Panc1 (cell line): Measurements from ENCODE around the gene CLMP. TPM values are rescaled to one million over a fixed set of nuclear protein-coding genes. Genes with fewer than 3 reads are reported as not detected.

Experiments
- ATAC-seq: fragments of 200-7000 bp; cut with Tn5 transposase; 2 replicates; pipeline ENCODE4 v1.9.1; 2020; ENCODE audit warnings: mild to moderate bottlenecking, moderate library complexity
- BruUV-seq: library from RNA; stranded (reverse); fragments of 400-500 nt; replicated peaks from 2 replicates; lab custom pipeline; 2021; lab: Mats Ljungman, UMichigan
- CTCF ChIA-PET: fragments of 300-600 bp; sonication (Branson Sonifier 250); formaldehyde crosslinking; loops from one replicate; lab custom pipeline; 2022; ENCODE audit warnings: antibody characterized with exemption; lab: Charles Lee
- POLR2A ChIA-PET: fragments of 300-600 bp; sonication (Branson Sonifier 250); formaldehyde crosslinking; loops from one replicate; lab custom pipeline; 2022; ENCODE audit warnings: antibody characterized with exemption; lab: Charles Lee
- DNase-seq: peaks from one replicate; pipeline ENCODE4 v3.0.0-alpha.2; 2010; ENCODE audit warnings: low read depth, low spot score
- H3K27ac ChIP-seq: 2 replicates; pipeline ENCODE4 v1.5.1; 2011; ENCODE audit warnings: mild to moderate bottlenecking, low read length, inconsistent platforms
- H3K27me3 ChIP-seq: fragments of 200-500 bp; sonication (Bioruptor generic); 2 replicates; pipeline ENCODE4 v1.6.0; 2014; ENCODE audit warnings: low read length, inconsistent platforms; ENCODE audit not compliant: control insufficient read depth, insufficient read depth
- H3K36me3 ChIP-seq: fragments of 200-500 bp; sonication (Bioruptor generic); 2 replicates; pipeline ENCODE4 v1.5.1; 2014; ENCODE audit warnings: inconsistent platforms, mild to moderate bottlenecking, low read length, moderate library complexity; ENCODE audit not compliant: control insufficient read depth, insufficient read depth
- H3K4me1 ChIP-seq: 2 replicates; pipeline ENCODE4 v1.5.1; 2011; ENCODE audit warnings: inconsistent platforms, mild to moderate bottlenecking, low read length, moderate library complexity; ENCODE audit not compliant: control insufficient read depth, insufficient read depth
- H3K4me3 ChIP-seq, 2 experiments: 2 replicates each; pipeline ENCODE4 v1.5.1; 2011 to 2012; ENCODE audit warnings: low read depth in 2 of 2, low read length in 2 of 2, mild to moderate bottlenecking in 2 of 2, inconsistent platforms in 1 of 2, moderate library complexity in 1 of 2
- H3K9me3 ChIP-seq: fragments of 200-500 bp; sonication (Bioruptor generic); 2 replicates; pipeline ENCODE4 v1.5.1; 2014; ENCODE audit warnings: low read depth, mild to moderate bottlenecking, inconsistent platforms, low read length, moderate library complexity; ENCODE audit not compliant: control insufficient read depth, insufficient read depth
- POLR2AphosphoS5 ChIP-seq: IDR thresholded peaks from 2 replicates; pipeline ENCODE4 v1.6.1; 2012; ENCODE audit warnings: mild to moderate bottlenecking, low read depth, low read length, moderate library complexity
- SIN3A ChIP-seq: IDR thresholded peaks from 2 replicates; pipeline ENCODE4 v1.6.1; 2012; ENCODE audit warnings: low read depth, mild to moderate bottlenecking, low read length, moderate library complexity, borderline replicate concordance; ENCODE audit not compliant: insufficient read depth
- TCF7L2 ChIP-seq: IDR thresholded peaks from 2 replicates; pipeline ENCODE4 v1.6.1; 2011; ENCODE audit warnings: mild to moderate bottlenecking, low read depth, low read length, inconsistent platforms
- in situ Hi-C: cut with HindIII; loops from 2 replicates; pipeline ENCODE4 v1.10.0; 2016; ENCODE audit warnings: low sequenced_read_pairs, low pct_unique_long_range_greater_than_20kb
- intact Hi-C: fragments of 100-400 bp; cut with micrococcal nuclease; formaldehyde crosslinking; loops from one replicate; pipeline ENCODE4 v1.10.0; 2022; ENCODE audit not compliant: unreplicated experiment
- total RNA-seq: library from RNA; stranded (reverse); gene quantifications from one replicate; pipeline ENCODE4 v1.2.1, GENCODE V29; 2021; ENCODE audit not compliant: unreplicated experiment
- TF ChIP-seq, protein P1 (sequence below): fragments of 450-650 bp; IDR thresholded peaks from 2 replicates; pipeline ENCODE4 v1.5.1; 2017; ENCODE audit warnings: mild to moderate bottlenecking
- TF ChIP-seq, protein P2 (sequence below), 2 experiments: IDR thresholded peaks; 2 replicates each; pipeline ENCODE4 v1.6.1; 2011 to 2012; ENCODE audit warnings: low read depth in 2 of 2, control low read depth in 1 of 2, low read length in 1 of 2, mild to moderate bottlenecking in 1 of 2, moderate library complexity in 1 of 2; ENCODE audit not compliant: insufficient read depth in 1 of 2

The CLMP gene
- total RNA-seq, 1 experiment from 2014 or later, result 1.5 TPM

DNA sequence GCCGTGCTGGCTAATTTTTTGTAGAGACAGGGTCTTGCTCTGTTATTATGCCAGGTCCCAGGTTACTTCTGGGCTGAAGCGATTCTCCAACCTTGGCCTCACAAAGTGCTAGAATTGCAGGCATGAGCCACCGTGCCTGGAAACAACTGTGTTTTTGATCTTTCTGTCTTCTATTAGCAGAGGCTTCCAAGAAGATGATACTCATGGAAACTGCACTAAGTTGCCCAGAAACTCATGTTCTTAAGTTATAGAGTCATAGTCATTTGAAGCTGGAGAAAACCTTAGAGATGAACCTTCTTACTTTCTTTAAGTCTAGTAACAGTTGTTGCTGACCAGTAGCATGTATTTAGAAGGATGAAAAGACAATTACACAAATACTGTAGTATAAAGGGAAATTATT lies 96.1 kb downstream of the CLMP start:
- intact Hi-C loops, result no loop called here
- ATAC-seq (no peak), DNase-seq (no peak)
- CTCF ChIA-PET, result no interaction called here
- TF ChIP-seq, protein P1, sequence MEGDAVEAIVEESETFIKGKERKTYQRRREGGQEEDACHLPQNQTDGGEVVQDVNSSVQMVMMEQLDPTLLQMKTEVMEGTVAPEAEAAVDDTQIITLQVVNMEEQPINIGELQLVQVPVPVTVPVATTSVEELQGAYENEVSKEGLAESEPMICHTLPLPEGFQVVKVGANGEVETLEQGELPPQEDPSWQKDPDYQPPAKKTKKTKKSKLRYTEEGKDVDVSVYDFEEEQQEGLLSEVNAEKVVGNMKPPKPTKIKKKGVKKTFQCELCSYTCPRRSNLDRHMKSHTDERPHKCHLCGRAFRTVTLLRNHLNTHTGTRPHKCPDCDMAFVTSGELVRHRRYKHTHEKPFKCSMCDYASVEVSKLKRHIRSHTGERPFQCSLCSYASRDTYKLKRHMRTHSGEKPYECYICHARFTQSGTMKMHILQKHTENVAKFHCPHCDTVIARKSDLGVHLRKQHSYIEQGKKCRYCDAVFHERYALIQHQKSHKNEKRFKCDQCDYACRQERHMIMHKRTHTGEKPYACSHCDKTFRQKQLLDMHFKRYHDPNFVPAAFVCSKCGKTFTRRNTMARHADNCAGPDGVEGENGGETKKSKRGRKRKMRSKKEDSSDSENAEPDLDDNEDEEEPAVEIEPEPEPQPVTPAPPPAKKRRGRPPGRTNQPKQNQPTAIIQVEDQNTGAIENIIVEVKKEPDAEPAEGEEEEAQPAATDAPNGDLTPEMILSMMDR, result no peak
- no peak for TF ChIP-seq SIN3A
- no peak for TF ChIP-seq POLR2AphosphoS5
- TF ChIP-seq TCF7L2, result no peak
- TF ChIP-seq, protein P2, sequence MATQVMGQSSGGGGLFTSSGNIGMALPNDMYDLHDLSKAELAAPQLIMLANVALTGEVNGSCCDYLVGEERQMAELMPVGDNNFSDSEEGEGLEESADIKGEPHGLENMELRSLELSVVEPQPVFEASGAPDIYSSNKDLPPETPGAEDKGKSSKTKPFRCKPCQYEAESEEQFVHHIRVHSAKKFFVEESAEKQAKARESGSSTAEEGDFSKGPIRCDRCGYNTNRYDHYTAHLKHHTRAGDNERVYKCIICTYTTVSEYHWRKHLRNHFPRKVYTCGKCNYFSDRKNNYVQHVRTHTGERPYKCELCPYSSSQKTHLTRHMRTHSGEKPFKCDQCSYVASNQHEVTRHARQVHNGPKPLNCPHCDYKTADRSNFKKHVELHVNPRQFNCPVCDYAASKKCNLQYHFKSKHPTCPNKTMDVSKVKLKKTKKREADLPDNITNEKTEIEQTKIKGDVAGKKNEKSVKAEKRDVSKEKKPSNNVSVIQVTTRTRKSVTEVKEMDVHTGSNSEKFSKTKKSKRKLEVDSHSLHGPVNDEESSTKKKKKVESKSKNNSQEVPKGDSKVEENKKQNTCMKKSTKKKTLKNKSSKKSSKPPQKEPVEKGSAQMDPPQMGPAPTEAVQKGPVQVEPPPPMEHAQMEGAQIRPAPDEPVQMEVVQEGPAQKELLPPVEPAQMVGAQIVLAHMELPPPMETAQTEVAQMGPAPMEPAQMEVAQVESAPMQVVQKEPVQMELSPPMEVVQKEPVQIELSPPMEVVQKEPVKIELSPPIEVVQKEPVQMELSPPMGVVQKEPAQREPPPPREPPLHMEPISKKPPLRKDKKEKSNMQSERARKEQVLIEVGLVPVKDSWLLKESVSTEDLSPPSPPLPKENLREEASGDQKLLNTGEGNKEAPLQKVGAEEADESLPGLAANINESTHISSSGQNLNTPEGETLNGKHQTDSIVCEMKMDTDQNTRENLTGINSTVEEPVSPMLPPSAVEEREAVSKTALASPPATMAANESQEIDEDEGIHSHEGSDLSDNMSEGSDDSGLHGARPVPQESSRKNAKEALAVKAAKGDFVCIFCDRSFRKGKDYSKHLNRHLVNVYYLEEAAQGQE (IDR thresholded peaks at IDR 0.05; ENCODE audit: insufficient read depth in 1 of 2, low read depth in 2 of 2, low read length in 1 of 2), result no peak
- no peaks in the 10 kb centered on the region for H3K27me3 ChIP-seq
- H3K4me1 ChIP-seq, result no peaks in the 10 kb centered on the region
- H3K36me3 ChIP-seq, result no peaks in the 10 kb centered on the region
- H3K4me3 ChIP-seq, result no peak overlapping the region
- POLR2A ChIA-PET, result no interaction called here
- no TSS peak for BruUV-seq
- in situ Hi-C loops, result no loop called here
- no peaks in the 10 kb centered on the region for H3K9me3 ChIP-seq
- no peak overlapping the region for H3K27ac ChIP-seq

DNA sequence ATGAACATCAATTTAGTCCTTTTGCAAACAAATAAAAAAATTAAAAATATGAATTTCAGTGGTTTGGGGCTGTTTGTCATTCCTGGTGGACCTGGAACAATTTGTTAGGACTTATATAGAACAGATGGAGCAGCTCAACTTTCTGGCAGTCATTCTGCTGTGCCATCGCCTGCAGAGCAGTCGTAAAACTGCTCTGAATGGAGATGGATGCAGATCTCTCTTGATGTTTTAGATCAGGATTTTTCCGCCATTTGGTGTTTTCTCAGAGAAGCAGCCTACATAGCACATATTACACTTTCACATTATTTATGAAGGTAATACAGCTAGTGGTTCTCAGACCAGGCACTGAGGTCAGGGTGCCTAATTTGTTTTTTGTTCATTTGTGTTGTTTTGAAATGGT lies 101.3 kb downstream of the CLMP start:
- ChIA-PET CTCF (no interaction called here), POLR2A (no interaction called here)
- intact Hi-C loops (no loop called here), in situ Hi-C loops (no loop called here)
- no peak overlapping the region for H3K27ac ChIP-seq
- no peak overlapping the region for H3K4me3 ChIP-seq
- DNase-seq (no peak), ATAC-seq (no peak)
- TF ChIP-seq, protein P1, result no peak
- TF ChIP-seq, protein P2 (IDR thresholded peaks at IDR 0.05; ENCODE audit: insufficient read depth in 1 of 2, low read depth in 2 of 2, low read length in 1 of 2), result no peak
- no peak for TF ChIP-seq SIN3A
- no peak for TF ChIP-seq POLR2AphosphoS5
- TF ChIP-seq TCF7L2, result no peak
- H3K36me3 ChIP-seq, result no peaks in the 10 kb centered on the region
- H3K27me3 ChIP-seq, result no peaks in the 10 kb centered on the region
- no peaks in the 10 kb centered on the region for H3K9me3 ChIP-seq
- no peaks in the 10 kb centered on the region for H3K4me1 ChIP-seq
- no TSS peak for BruUV-seq
